ENCODE data around the gene PURA. TPM values are rescaled to one million over a fixed set of nuclear protein-coding genes. Genes with fewer than 3 reads are reported as not detected.

Gene PURA
- total RNA-seq, 1 experiment from 2014 or later = 3.6 TPM

- no peak overlapping the region for H3K4me3 Mint-ChIP-seq
Measured at GRCh38 chr5:140103154-140103553, 10.8 kb upstream of the PURA start.

More at GRCh38 chr5:140103154-140103553, 10.8 kb upstream of the PURA start:
- Histone ChIP-seq H3K9me3 (ENCODE audit: control insufficient read depth, low read depth, low read length) (no peaks in the 10 kb centered on the region), H2BK15ac (ENCODE audit: low read depth, low read length) (no peak overlapping the region), H3K27ac (ENCODE audit: insufficient read length, low read depth, low read length) (no peak overlapping the region), H3K4me2 (ENCODE audit: insufficient read depth, insufficient read length, low read length) (no peak overlapping the region), H3K56ac (ENCODE audit: insufficient read length, low read depth, low read length) (no peak overlapping the region), H3K18ac (ENCODE audit: insufficient read length, low read depth, low read length) (no peak overlapping the region), H3K23ac (ENCODE audit: insufficient read length, low read depth, low read length) (no peak overlapping the region), H3K4me1 (ENCODE audit: insufficient read depth, low read length) (no peaks in the 10 kb centered on the region), H3K9ac (ENCODE audit: extremely low read depth, insufficient read length, low read length) (no peak overlapping the region), H3T11ph (ENCODE audit: low read length) (no peak overlapping the region), H2BK20ac (ENCODE audit: low read depth, low read length, poor library complexity, severe bottlenecking) (no peak overlapping the region), H4K91ac (ENCODE audit: insufficient read length, low read depth, low read length) (no peak overlapping the region), H2BK5ac (ENCODE audit: insufficient read length, low read length) (no peak overlapping the region), H4K20me1 (ENCODE audit: control insufficient read depth, insufficient read depth, insufficient read length) (no peaks in the 10 kb centered on the region), H2AFZ (ENCODE audit: low read length) (no peak overlapping the region), H4K8ac (replicated peaks; ENCODE audit: insufficient read length, low read depth, low read length) (no peak overlapping the region), H3K14ac (ENCODE audit: insufficient read depth, low read length) (no peak overlapping the region), H4K5ac (ENCODE audit: insufficient read length, low read depth, low read length) (no peak overlapping the region), H3K27me3 (ENCODE audit: insufficient read depth, low read length) (peaks cover 19% of the 10 kb centered on the region; the same call in 1 of the 2 replicates), H3K23me2 (ENCODE audit: insufficient read length, low read depth, low read length, poor library complexity, severe bottlenecking) (peaks cover 8% of the 10 kb centered on the region), H3K79me1 (ENCODE audit: insufficient read depth, low read depth, low read length, poor library complexity, severe bottlenecking) (no peaks in the 10 kb centered on the region), H2AK5ac (ENCODE audit: insufficient read length, low read length) (no peak overlapping the region), H2BK120ac (ENCODE audit: low read depth, low read length, poor library complexity, severe bottlenecking) (no peak overlapping the region), H3K4ac (ENCODE audit: low read depth, low read length) (no peak overlapping the region), H3K79me2 (ENCODE audit: insufficient read depth, low read length) (no peaks in the 10 kb centered on the region), H2BK12ac (ENCODE audit: insufficient read length, low read depth, low read length) (no peak overlapping the region)
- Mint-ChIP-seq H3K27ac (no peak overlapping the region), H3K36me3 (ENCODE audit: insufficient read depth in 1 of 3, low read depth in 3 of 3) (no peaks in the 10 kb centered on the region), H3K4me1 (peaks cover 9 to 10% of the 10 kb centered on the region in 2 experiments), H3K9me3 (no peaks in the 10 kb centered on the region; a peak in 1 of 5 replicates), H3K27me3 (ENCODE audit: low read depth) (peaks cover 71% of the 10 kb centered on the region)
- WGBS (ENCODE audit: extremely low coverage, insufficient read length, low lambda C conversion rate) = no CpG with 5 or more reads among the region's 1 CpG
- no peak for DNase-seq
- TF ChIP-seq CTCF (conservative IDR thresholded peaks at IDR 0.05) = no peak
